ENCODE data around the gene IFT43.

IFT43 gene

DNA sequence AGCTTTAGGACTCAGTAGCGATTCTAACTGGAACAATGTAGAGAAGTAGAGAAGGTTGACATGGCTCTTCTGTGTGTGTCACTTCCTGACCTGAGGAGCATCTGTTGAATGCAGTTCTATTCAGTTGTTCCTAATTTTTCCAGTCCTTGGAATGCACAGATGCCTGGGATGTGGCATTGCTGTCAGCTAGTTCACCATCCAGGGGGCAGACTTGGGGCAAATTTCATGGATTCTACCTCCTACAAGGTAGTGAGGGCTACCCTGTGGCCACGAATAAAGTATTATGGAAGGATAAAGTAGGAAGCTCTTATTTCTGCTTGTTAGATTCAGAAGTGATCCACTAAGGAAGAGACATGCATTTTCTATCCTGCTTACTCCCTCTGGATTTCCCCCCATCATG is 91.8 kb downstream of the IFT43 start:
- DNase-seq (ENCODE audit: low read depth in 2 of 2, low spot score in 1 of 2), result no peak

DNA sequence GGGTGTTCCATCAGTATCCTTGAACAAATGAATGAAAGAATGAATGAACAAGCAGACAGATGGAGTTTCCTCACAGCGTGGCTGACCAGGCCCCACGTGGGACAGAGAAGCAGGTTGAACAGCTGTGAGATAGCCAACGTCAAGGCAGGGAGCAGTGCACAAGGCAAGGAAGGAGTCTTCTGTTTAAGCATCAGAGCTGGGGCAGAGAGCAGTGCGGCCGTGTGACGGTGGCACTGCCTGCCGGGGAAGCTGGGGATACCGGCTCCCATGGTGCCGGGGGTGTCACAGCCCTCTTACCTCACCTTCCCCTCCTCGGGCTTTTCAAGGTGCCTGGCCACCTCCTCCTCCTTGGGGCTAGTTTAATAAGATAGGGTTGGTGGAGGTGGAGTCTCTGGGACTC is 92.9 kb downstream of the IFT43 start:
- DNase-seq (ENCODE audit: low read depth in 2 of 2, low spot score in 1 of 2), result no peak

- DNase-seq (ENCODE audit: low read depth in 2 of 2, low spot score in 1 of 2), result no peak
Measured at GRCh38 chr14:76080025-76080424, 94.5 kb downstream of the IFT43 start.

GRCh38 chr14:76080471-76080870 is 94.9 kb downstream of the IFT43 start:
- no peak for DNase-seq (ENCODE audit: low read depth in 2 of 2, low spot score in 1 of 2)

- DNase-seq (ENCODE audit: low read depth in 2 of 2, low spot score in 1 of 2), result no peak
Measured at GRCh38 chr14:76081642-76082041, 96.1 kb downstream of the IFT43 start.

DNA sequence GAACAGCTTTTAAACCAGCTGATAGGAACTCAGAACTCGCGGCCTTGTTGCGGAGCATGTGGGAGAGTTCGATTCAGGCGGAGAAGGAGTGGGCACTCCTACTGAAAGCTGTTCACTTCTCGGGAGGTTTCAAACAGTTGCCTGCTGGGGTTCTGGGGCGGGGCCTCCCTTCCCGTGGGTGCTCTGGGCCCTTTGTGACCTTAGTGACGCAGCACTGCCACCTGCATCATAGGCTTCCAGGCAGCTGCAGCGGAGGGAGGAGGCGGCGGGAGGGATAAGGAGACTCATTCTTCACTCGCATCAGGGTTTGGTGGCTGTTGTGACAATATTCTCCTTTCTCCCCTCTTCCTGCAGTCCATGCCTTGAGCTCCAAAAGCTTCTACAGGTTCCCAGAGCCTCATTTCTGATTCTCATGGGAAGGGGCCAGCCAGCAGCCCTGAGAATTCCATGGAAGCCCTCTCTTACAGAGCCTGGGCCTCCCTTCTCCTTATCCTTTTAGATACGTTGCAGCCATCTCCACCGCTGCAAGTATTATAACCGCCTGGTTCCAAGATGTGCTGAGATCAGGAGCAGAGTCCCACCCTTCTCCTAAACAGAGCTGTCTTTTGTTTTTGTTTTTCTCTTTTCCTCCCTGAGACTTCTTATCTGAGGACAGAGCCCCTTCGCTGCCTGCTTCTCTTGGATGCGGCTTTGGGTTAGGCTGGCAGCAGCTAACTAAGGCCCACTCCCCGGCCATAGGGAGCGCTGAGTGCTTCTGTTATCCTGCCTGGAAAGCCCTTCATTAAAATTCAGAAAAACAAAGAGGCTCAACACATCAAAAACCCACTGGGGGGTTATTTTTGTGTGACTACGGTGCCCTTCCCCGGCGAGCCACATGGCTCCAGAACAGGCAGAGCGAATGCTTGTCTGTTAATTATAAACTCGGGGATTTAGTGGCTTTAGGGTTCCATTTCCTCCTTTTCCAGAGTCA is 98.5 kb downstream of the IFT43 start:
- no peak for DNase-seq (ENCODE audit: low read depth in 2 of 2, low spot score in 1 of 2)

- DNase-seq (ENCODE audit: low read depth in 2 of 2, low spot score in 1 of 2), result no peak
Measured at GRCh38 chr14:76085358-76085757, 99.8 kb downstream of the IFT43 start.

- no peak for DNase-seq (ENCODE audit: low read depth in 2 of 2, low spot score in 1 of 2)
Measured at GRCh38 chr14:76086636-76087035, 101.1 kb downstream of the IFT43 start.

DNA sequence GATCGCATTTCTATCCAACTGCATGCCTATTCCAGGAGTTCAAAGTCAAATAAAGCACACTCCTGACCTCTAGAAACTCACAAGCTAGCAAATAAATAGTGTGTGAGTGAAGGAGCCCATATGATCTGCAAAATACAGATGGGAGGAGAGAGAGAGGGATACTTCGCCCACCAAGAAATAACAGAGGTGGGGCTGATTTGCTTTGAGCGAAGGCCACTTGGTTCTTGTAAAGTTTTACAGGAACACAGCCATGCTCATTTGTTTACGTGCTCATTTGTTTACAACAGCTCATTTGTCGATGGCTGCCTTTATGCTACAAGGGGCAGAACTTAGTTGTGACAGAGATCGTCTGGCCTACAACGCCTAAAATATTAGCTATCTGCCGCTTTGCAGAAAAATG is 102.8 kb downstream of the IFT43 start:
- DNase-seq (ENCODE audit: low read depth in 2 of 2, low spot score in 1 of 2), result no peak

- no peak for DNase-seq (ENCODE audit: low read depth in 2 of 2, low spot score in 1 of 2)
Measured at GRCh38 chr14:76088771-76089571, 103.4 kb downstream of the IFT43 start.

DNA sequence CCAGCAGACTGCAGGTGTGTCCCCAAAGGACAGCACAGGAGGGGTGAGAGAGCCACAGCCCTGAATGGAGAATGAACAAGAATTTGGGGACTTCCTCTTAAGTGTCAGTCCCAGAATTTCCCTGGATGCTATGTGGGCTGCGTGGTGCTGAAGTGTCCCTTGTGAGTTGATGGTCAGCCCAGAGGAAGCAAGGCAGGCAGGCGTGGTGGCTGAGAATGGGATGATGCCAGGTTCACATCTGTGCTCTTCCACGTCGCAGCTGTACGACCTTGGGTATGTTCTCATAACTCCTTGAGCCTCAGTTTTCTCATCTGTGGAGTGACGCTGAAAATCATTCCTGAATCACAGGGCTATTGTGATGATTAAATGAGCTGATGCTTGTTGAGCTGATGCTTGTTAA is 104.0 kb downstream of the IFT43 start:
- no peak for DNase-seq (ENCODE audit: low read depth in 2 of 2, low spot score in 1 of 2)

- DNase-seq (ENCODE audit: low read depth in 2 of 2, low spot score in 1 of 2), result no peak
Measured at GRCh38 chr14:76090616-76091391, 105.2 kb downstream of the IFT43 start.

DNA sequence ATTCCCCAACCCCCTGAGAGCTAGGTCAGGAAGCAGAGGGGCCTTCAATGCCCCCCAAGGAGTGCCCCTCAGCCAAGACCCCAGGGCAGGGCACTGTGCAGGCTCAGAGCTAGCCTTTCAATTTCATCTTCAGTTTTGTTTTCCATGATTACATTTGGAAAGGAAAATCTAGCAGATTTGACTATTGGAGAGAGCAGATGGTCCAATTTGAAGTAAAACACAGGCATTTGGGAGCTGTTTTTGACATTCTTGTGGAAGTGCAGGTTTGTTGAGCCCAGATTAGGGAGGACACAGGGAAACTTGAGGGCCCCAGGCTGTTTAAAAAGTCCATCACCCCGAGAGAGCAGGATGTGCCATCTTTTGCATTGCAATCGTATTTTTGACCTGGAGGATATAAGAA is 107.5 kb downstream of the IFT43 start:
- DNase-seq (ENCODE audit: low read depth in 2 of 2, low spot score in 1 of 2), result no peak

GRCh38 chr14:76096257-76096656 is 110.7 kb downstream of the IFT43 start:
- DNase-seq (ENCODE audit: low read depth in 2 of 2, low spot score in 1 of 2), result no peak

- DNase-seq (ENCODE audit: low read depth in 2 of 2, low spot score in 1 of 2), result no peak
Measured at GRCh38 chr14:76097547-76097946, 112.0 kb downstream of the IFT43 start.

DNA sequence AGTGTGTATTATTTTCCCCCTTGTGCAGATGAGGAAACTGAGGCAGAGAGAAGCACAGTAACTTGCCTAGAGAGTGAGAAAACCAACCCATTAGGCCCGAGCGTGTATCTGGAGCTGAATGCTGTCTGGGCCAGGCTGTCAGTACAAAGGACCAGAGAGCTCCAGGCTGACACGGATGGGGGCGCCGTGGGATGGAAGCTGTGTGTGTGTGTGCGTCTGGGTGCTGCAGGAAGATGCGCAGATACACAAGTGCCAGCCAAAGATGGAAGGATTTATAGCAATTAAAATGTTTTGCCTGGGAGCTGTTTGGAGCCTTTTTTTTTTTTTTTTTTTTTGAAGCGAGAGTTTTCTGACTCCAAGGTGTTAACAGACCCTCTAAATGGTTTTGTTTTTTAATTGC is 112.5 kb downstream of the IFT43 start:
- DNase-seq (ENCODE audit: low read depth in 2 of 2, low spot score in 1 of 2), result no peak

- DNase-seq (ENCODE audit: low read depth in 2 of 2, low spot score in 1 of 2), result no peak
Measured at GRCh38 chr14:76098916-76099675, 113.5 kb downstream of the IFT43 start.

- no peak for DNase-seq (ENCODE audit: low read depth in 2 of 2, low spot score in 1 of 2)
Measured at GRCh38 chr14:76100236-76100635, 114.7 kb downstream of the IFT43 start.

GRCh38 chr14:76101391-76102379 is 116.1 kb downstream of the IFT43 start:
- DNase-seq (ENCODE audit: low read depth in 2 of 2, low spot score in 1 of 2), result no peak
